Measurements from ENCODE around the gene RNASET2.

RNASET2 gene

DNA sequence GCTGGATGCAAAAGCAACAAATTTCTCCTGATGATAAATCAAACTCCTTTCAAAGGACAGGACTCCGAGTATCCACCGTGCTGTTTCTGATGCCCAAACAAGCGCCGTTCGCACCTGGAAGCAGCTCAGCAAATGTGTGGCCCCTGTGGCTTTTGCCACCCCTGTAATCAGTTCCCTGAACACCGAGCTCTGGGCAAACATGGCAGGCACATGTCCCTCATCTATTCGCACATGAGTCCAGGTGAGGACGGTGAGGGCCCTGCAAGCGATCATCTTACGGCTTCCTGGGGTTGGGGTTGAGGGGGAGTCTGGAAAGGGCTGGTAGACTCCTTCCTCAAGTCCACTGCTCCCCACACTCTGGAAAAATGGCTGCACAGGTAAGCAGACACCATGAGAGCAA lies 23.7 kb downstream of the RNASET2 start:
- Mint-ChIP-seq H3K4me3 (no peak overlapping the region), H3K27ac (peak overlapping the region; percentile 73), H3K9me3 (no peaks in the 10 kb centered on the region), H3K36me3 (peaks cover 40% of the 10 kb centered on the region), H3K4me1 (peaks cover 36% of the 10 kb centered on the region), H3K27me3 (no peaks in the 10 kb centered on the region)
- ATAC-seq (ENCODE audit: low read depth) (no peak), DNase-seq (ENCODE audit: low spot score in 2 of 2) (no peak)

DNA sequence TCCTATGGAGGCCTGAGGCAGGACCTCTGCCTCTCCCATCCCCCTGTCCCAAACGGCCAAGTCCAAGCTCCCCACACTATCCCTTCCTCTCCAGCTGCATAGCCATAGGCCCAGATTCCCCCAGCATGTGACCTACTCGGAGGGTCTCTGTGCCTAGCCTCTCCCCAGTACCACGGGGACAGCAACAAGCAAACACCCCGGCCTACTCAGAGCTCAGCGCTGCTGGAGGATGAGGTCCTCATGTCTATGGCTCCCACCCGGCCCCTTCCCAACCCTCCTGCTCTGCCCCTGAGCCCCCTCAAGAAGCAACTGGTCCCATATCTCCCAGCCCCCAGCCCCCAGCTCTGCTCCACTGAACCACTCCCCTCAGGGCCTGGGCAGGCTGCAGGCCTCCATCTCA lies 24.2 kb downstream of the RNASET2 start:
- peaks cover 36% of the 10 kb centered on the region for H3K4me1 Mint-ChIP-seq
- DNase-seq (ENCODE audit: low spot score in 2 of 2) (no peak), ATAC-seq (ENCODE audit: low read depth) (no peak)
- H3K4me3 Mint-ChIP-seq: no peak overlapping the region
- peak overlapping the region; percentile 73 for H3K27ac Mint-ChIP-seq
- no peaks in the 10 kb centered on the region for H3K27me3 Mint-ChIP-seq
- peaks cover 41% of the 10 kb centered on the region for H3K36me3 Mint-ChIP-seq
- no peaks in the 10 kb centered on the region for H3K9me3 Mint-ChIP-seq

DNA sequence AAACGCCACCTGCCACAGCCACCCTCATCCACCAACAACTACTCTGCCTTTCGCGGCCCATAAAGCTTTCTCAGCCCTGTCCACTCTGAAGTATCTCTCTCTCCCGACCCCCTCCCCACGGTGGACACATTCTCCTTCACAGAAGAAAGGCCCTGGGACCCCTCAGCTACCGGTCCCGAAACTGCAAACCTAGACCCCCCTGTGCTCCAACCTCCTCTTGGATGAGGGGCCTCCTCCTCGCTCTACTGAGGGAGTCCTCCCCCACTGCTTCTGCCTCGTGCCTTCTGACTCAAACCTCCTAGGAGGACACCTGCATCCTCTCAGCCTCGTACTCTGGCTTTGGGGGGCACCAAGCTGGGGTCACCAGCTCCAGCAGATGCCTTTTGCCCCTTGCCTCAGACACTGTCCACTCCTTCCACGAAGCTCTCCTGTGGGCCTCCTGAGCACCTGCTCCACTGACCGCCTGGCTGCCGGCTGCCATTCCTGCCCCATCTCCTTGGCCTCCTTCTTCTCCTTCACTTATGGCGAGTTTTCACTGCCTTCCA lies 24.9 kb downstream of the RNASET2 start:
- H3K36me3 Mint-ChIP-seq: peaks cover 43% of the 10 kb centered on the region
- H3K9me3 Mint-ChIP-seq: no peaks in the 10 kb centered on the region
- ATAC-seq (ENCODE audit: low read depth) (no peak), DNase-seq (ENCODE audit: low spot score in 2 of 2) (no peak)
- H3K27ac Mint-ChIP-seq: peak overlapping the region; percentile 73
- peaks cover 32% of the 10 kb centered on the region for H3K4me1 Mint-ChIP-seq
- H3K4me3 Mint-ChIP-seq: no peak overlapping the region
- H3K27me3 Mint-ChIP-seq: no peaks in the 10 kb centered on the region

DNA sequence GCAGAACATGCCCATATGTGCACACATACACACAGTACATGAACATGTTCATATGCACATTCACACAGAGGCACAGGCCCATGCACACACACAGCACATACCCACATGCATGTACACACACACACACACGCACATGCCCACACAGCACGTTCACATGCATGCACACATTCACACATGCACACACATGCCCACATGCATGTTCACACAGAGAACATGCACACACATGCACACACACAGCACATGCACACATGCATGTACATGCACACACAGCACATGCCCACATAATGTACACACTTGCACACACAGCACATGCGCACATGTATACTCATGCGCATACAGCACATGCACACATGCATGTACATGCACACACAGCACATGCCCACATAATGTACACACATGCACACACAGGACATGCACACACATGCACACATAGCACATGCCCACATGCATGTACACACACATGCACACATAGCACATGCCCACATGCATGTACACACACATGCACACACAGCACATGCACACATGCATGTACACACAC lies 25.9 kb downstream of the RNASET2 start:
- no peak for ATAC-seq (ENCODE audit: low read depth)
- Mint-ChIP-seq H3K36me3 (peaks cover 38% of the 10 kb centered on the region), H3K4me3 (no peak overlapping the region), H3K4me1 (peaks cover 30% of the 10 kb centered on the region), H3K27ac (peak overlapping the region; percentile 67), H3K9me3 (no peaks in the 10 kb centered on the region), H3K27me3 (no peaks in the 10 kb centered on the region)
- no peak for DNase-seq (ENCODE audit: low spot score in 2 of 2)

DNA sequence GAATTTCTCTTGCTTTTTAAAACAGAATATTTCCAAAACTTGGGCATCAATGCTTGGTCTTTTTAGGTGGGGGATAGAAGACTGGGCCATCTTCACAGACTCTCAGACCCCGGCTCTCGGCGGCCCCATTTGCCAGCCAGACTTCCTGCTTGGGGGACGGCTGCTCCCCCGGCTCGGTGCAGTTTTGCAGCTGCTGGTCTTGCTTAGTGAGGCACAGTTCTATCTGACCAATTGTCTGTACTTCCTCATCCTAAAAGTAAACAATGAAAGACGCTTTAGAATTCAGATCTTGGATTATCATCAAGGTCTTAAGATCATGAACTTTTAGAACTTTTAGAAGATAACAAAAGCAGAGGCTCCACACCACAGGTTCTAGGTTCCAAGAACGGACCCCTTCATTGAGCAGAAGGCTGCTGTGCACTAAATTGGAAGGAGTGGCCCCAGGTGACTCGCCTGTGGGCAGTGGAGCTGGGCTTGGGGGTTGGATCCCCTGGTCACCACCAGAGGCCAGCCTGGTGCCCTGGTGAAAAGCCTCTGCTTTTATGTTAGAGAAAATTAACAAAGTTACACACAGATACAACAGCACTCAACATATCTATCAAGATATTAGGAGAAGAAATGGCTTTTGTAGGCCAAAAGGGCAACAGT lies 26.7 kb downstream of the RNASET2 start:
- Mint-ChIP-seq H3K9me3 (no peaks in the 10 kb centered on the region), H3K4me1 (peaks cover 36% of the 10 kb centered on the region), H3K27me3 (no peaks in the 10 kb centered on the region), H3K4me3 (peak overlapping the region; percentile 24), H3K36me3 (peaks cover 36% of the 10 kb centered on the region), H3K27ac (peak overlapping the region; percentile 67)
- ATAC-seq (ENCODE audit: low read depth): peak; percentile 52
- DNase-seq (ENCODE audit: low spot score in 2 of 2): no peak

DNA sequence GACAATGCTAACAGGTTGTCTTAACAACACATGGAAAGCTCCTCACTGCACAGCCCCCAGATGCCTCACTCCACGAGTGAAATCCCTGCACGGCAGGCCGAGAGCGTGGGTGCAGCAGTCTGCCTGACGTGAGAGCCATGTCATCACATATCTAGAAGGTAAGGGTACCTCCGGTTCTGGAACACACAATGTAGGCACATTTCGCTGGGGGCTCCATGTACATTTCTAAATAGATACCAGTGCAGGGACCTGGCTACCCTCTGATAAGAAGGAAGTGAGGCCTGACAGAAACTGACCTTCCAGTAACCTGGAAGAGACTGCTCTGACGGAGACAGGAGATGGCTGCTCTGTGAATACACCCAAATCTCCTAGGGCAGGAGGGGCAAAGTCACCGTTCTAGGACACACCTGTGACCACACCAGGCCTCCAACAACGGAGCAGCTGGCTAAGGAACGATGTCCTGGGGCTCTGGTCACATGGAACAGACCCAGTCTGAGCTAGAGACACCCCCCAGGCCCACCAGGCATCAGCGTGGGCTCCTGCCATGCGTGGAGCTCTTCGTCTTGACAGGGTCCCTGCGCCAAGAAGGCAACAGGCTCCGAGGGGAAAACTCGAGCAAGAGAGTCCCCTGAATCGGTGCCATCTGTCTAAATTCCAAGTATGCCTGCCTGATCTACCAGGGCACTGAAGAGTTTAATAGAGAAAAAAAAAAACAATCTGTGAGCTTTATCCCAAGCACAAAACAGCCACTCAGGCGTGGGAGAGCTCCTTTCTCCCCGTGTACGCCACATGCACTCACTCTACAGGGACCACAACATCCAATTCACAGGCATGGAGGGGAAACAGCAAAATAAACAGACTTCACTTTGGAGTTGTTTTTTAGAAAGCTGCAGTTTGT lies 27.5 kb downstream of the RNASET2 start:
- no peaks in the 10 kb centered on the region for H3K9me3 Mint-ChIP-seq

DNA sequence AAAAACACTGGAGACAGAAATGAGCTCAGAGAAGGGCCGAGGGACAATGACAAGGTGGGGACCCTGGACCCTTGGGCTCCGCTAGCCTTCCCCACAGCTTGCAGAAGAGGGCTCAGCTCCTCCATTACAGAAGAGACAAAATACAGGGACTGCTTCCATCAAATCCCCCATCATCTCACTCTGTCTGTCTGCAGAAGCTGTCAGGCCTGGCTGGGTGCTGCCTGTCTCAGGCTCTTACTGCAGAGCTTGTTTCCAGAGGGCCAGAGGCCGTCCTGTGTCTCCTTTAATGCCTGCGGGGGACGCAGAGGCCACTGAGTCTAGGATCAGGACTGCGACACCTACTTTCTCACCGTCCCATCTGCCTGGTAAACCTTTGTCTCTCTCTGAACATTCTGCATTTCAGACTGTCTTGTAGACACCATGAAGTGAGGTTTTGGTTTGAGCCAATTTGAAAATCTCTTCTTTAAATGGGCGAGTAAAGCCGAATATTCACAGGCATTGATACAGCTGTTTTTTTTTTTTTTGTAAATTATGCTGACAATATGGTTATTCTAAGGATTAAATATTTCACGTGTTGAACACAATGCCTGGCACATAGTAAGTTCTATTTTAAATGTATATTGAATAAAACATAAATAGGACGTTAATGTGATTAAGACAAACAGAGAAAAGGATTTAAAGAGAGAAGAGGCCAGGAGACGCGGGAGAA lies 28.3 kb downstream of the RNASET2 start:
- Mint-ChIP-seq H3K27ac (no peak overlapping the region), H3K4me1 (peaks cover 36% of the 10 kb centered on the region)

More for the DNA sequence above, 27.5 kb downstream of the RNASET2 start:
- Mint-ChIP-seq H3K27ac (peak overlapping the region; percentile 67), H3K27me3 (no peaks in the 10 kb centered on the region), H3K4me3 (peak overlapping the region; percentile 24), H3K36me3 (peaks cover 34% of the 10 kb centered on the region), H3K4me1 (peaks cover 36% of the 10 kb centered on the region)
- DNase-seq (ENCODE audit: low spot score in 2 of 2): no peak
- ATAC-seq (ENCODE audit: low read depth): no peak

DNA sequence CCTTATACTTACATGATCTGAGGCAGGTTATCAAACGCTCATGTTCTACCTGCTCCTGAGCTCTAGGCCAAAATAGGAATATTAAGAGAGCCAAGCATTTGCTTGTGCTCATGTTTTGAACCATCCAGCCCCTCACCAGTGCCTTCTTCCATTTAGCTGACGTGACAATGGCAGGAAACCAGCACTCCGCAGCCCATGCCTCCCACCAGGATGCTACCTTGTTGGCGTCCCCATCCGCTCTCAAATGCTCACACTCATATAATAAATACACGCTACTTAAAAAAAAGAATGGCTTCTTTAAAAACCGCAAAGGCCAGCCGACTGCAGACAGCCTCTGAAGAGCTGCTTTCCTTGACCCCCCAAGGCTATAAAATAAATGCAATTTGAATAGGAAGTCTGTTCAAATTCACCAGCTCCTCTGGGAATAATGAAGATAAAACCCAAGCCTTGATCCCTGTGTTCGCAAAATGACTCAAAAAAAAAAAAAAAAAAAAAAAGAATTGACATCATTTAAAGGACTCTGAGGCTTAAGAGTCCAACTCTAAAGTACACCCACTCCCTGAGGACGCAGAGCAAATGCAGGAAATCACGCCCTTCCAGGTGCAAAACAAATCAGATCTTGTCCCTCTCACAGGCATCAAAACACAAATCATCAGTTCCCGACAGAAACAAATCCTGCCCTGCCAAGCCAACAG lies 29.0 kb downstream of the RNASET2 start:
- Mint-ChIP-seq H3K4me3 (no peak overlapping the region), H3K27me3 (no peaks in the 10 kb centered on the region), H3K4me1 (peaks cover 38% of the 10 kb centered on the region), H3K27ac (no peak overlapping the region), H3K9me3 (no peaks in the 10 kb centered on the region), H3K36me3 (peaks cover 31% of the 10 kb centered on the region)
- no peak for DNase-seq (ENCODE audit: low spot score in 2 of 2)
- ATAC-seq (ENCODE audit: low read depth): no peak

More for the DNA sequence above, 28.3 kb downstream of the RNASET2 start:
- H3K27me3 Mint-ChIP-seq: no peaks in the 10 kb centered on the region
- ATAC-seq (ENCODE audit: low read depth) (no peak), DNase-seq (ENCODE audit: low spot score in 2 of 2) (no peak)
- H3K9me3 Mint-ChIP-seq: no peaks in the 10 kb centered on the region
- H3K4me3 Mint-ChIP-seq: no peak overlapping the region
- H3K36me3 Mint-ChIP-seq: peaks cover 34% of the 10 kb centered on the region

DNA sequence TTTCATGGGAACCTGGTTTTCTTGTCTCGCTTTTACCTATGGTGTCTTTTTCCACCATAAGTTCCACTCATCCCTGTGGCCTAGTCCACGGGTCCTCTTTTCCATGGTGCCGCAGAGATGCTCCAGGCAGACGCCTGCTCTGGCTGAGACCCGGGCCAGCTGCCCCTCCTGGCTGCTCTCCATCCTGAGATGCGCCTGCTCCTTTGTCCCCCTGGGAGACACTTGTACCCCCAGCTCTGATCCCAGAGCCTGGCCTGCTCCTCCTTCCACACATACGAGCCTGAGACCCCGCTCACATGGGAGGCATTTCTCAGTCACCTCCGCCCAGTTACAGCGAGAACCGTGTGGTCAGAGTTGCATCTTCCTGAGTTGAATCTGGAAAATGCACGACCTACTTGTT lies 29.6 kb downstream of the RNASET2 start:
- Mint-ChIP-seq H3K27me3 (no peaks in the 10 kb centered on the region), H3K4me3 (no peak overlapping the region), H3K36me3 (peaks cover 24% of the 10 kb centered on the region), H3K4me1 (peaks cover 34% of the 10 kb centered on the region), H3K9me3 (no peaks in the 10 kb centered on the region), H3K27ac (no peak overlapping the region)
- no peak for ATAC-seq (ENCODE audit: low read depth)
- DNase-seq (ENCODE audit: low spot score in 2 of 2): no peak

DNA sequence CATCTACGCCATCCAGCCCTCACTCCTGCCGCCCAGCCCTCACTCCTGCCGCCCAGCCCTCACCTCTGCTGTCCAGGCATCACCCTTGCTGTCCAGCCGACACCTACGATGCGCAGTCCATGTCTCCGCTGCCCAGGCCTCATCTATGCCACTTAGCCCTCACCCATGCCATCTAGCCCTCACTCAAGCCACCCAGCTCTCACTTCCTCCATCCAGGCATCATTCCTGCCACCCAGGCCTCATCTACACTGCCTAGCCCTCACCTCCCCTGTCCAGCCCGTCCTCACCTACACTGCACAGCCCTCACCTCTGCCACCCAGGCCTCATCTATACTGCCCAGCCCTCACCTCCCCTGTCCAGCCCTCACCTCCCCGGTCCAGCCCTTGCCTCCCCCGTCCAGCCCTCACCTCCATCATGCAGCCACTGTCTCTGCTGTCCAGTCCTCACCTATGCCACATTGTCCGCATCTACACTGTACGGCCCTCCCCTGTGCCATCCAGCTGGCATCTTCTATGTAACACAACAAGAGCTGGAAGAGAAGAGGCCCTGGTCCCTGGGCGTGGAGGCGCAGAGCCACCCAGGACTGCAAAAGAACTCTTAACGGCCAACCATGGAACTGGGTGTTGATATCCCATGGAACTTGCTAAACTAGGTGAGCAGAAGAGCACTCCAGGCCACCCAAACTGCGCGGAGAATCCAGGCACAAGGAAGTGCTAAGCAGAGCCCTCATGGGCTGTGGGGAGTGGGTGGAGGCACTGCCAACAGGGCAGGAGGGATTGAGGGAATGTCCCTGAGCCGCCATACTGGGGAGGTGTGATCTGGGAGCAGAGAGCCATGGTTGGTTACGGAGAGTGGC lies 31.0 kb downstream of the RNASET2 start:
- Mint-ChIP-seq H3K4me1 (peaks cover 23% of the 10 kb centered on the region), H3K9me3 (no peaks in the 10 kb centered on the region), H3K4me3 (no peak overlapping the region), H3K27me3 (no peaks in the 10 kb centered on the region), H3K27ac (peak overlapping the region; percentile 73), H3K36me3 (peaks cover 19% of the 10 kb centered on the region)
- ATAC-seq (ENCODE audit: low read depth) (no peak), DNase-seq (ENCODE audit: low spot score in 2 of 2) (no peak)

DNA sequence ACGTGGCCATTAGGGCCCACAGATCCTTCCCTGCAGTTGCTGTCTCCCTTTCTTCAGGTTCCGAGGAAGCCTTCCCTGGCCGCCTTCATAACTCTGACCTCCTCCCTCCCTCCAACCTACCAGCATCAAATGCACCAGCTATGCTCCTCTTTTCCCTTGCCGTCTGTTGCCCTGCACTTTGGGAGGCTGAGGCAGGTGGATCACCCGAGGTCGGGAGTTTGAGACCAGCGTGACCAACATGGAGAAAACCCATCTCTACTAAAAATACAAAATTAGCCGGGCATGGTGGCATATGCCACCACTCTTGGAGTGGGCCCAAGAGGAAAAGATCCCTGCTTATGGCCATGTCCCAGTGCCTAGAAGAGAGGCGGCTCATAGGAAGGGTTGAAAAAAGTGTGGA lies 31.8 kb downstream of the RNASET2 start:
- H3K36me3 Mint-ChIP-seq: peaks cover 19% of the 10 kb centered on the region
- no peak for ATAC-seq (ENCODE audit: low read depth)
- no peaks in the 10 kb centered on the region for H3K27me3 Mint-ChIP-seq
- DNase-seq (ENCODE audit: low spot score in 2 of 2): no peak
- H3K27ac Mint-ChIP-seq: peak overlapping the region; percentile 73
- no peak overlapping the region for H3K4me3 Mint-ChIP-seq
- H3K4me1 Mint-ChIP-seq: peaks cover 15% of the 10 kb centered on the region
- H3K9me3 Mint-ChIP-seq: no peaks in the 10 kb centered on the region

DNA sequence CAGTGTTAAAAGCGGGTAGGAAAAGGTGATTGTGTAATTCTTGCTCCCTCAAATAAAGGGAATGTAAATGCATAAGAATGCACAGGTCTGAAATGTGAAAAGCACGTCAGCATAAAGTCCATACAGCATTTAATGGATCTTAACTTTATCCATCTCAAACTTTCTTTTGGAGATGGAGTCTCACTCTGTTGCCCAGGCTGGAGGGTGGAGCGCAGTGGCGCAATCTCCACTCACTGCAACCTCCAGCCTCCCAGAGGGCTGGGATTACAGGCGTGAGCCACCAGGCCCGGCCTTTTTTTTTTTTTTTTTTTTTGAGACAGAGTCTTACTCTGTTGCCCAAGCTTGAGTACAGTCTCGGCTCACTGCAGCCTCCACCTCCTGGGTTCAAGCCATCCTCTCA lies 33.4 kb downstream of the RNASET2 start:
- Mint-ChIP-seq H3K9me3 (no peaks in the 10 kb centered on the region), H3K27me3 (no peaks in the 10 kb centered on the region), H3K36me3 (peaks cover 9% of the 10 kb centered on the region), H3K4me3 (no peak overlapping the region), H3K4me1 (peaks cover 11% of the 10 kb centered on the region), H3K27ac (no peak overlapping the region)
- ATAC-seq (ENCODE audit: low read depth) (no peak), DNase-seq (ENCODE audit: low spot score in 2 of 2) (no peak)

DNA sequence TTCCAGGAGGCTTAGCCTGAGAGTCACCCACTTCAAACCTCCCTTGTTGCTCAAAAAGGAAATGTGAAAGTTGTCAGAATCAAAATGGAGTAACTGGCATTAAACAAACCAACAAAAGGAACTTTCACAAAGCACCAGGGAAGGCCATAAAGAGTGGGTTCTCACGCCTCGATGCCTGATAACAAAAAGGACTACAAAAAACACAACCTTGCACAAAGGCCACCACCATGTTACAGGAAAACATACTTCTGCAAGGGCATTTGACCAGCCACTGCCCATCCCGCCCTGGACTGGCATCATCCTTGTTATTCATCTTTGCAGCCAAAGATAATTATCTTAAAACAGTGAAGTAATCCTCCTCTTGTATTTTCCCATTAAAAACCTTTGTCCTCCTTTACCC lies 34.8 kb downstream of the RNASET2 start:
- ATAC-seq (ENCODE audit: low read depth) (no peak), DNase-seq (ENCODE audit: low spot score in 2 of 2) (no peak)
- H3K27ac Mint-ChIP-seq: no peak overlapping the region
- H3K27me3 Mint-ChIP-seq: no peaks in the 10 kb centered on the region
- peaks cover 11% of the 10 kb centered on the region for H3K4me1 Mint-ChIP-seq
- H3K4me3 Mint-ChIP-seq: no peak overlapping the region
- no peaks in the 10 kb centered on the region for H3K36me3 Mint-ChIP-seq
- no peaks in the 10 kb centered on the region for H3K9me3 Mint-ChIP-seq
